HG03457 (cell line): ENCODE results near the gene RCN1.
"Not testable (repeated sequence)": the region's sequence is repeated elsewhere in the genome, so short reads cannot be mapped to it uniquely, and the experiment has no call there.

Source experiments
- ATAC-seq: cut with Tn5 transposase; IDR thresholded peaks from one replicate; pipeline ENCODE4 v1.9.1; 2021; ENCODE audit warnings: moderate number of reproducible peaks; ENCODE audit not compliant: unreplicated experiment

Gene RCN1

DNA sequence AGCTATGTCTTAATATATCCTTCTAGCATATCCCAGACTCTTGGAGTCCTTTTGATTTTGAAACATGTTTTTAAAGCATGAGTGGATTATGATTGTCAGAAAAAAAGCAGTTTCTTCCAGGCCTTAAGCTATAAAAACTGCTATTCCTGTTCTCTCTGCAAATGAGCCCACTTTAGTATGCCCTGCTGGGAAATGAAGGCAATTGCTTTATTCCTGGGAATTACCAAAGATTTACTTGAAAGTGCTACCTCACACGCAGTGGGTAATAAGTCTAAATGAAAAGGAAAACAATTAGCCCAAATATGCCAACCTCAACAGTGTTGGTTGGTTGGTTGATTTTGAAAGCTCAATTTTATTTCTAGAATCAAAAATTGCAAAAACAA, 17.2 kb upstream of the RCN1 start:
- ATAC-seq: no peak

DNA sequence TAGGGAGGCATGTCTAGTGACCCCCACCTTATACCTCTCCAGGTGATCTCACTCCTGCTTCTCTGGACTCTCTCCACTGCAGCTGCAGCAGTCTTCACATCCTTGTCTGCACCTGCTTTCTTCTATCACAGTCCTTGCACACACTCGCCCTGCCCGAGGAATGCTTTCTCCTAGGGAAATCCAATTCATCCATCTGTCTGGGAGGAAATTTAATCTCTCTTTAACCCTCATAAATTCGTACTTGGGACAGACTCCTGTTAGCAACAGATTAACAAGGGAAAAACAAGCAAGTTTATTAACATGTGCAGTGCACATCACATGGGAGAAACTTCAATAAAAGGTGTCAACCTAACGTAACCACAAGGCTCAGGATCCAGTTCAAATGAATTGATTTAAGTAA, 11.3 kb upstream of the RCN1 start:
- ATAC-seq: no peak

DNA sequence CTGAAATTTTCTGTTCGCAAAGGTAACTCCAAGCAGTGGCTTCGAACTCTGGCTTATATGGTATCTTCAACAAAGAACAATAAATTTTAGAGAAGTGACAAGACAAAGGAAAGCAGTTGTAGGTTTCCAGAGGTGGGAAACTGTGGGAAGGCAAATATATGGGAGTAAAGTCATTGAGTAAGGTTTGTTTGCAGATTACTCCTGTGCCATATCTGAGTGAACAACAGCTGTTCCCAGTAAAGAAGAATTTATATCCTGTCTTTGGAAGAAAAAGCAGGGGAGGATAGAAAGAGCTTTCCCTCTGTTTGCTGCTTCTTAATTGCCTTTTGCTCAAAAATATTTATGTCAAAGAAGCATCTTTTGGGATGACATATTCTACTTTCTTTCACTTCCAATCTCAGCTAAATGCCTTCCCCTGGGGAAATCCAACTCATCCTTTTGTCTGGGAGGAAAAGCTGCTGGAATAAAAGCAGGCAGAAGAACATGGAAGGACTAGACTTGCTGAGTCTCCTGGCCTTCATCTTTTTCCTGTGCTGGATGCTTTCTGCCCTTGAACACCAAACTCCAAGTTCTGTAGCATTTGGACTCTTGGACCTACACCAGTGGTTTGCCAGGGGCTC, 10.4 kb upstream of the RCN1 start:
- ATAC-seq: no peak

DNA sequence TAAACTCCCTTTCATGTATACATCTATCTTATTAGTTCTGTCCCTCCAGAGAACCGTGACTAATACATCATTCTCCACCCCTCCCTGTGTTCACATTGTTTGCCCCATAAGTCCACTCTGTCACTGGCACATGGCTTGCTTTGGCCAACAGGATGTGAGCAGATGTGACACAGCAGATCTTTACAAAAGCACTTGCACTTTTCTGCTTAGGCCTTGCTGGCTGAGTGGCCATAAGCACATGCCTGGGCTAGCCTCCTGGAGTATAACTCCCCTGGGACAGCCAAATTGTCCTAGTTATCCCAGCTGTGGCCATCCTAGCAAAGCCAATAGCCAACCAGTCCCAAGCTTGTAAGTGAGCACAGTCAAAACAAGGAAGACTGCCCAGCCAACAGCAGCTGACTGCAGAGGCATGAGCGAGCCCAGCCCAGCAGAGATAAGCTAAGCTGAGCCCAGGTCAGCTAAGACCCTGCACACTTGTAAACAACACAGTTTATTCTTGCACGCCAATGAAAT, 9.7 kb upstream of the RCN1 start:
- no peak for ATAC-seq

DNA sequence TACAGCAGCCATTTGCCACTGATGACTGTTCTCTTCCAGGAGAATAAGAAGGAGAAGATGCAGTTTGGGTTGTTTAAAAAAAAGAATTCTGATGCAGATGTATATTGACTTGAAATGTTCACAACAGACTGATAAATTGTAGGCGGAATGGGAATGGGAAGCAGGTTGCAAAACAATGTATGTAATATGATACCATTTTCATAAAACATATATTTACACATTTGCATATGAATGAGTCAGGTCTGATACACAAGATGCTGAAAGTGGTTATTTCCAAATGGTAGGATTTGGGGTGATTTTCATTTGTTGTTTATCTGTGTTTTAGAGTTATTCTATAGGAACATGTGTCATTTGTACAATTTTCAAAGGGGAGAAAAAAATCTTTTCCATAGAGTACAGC, 9.0 kb upstream of the RCN1 start:
- no peak for ATAC-seq

DNA sequence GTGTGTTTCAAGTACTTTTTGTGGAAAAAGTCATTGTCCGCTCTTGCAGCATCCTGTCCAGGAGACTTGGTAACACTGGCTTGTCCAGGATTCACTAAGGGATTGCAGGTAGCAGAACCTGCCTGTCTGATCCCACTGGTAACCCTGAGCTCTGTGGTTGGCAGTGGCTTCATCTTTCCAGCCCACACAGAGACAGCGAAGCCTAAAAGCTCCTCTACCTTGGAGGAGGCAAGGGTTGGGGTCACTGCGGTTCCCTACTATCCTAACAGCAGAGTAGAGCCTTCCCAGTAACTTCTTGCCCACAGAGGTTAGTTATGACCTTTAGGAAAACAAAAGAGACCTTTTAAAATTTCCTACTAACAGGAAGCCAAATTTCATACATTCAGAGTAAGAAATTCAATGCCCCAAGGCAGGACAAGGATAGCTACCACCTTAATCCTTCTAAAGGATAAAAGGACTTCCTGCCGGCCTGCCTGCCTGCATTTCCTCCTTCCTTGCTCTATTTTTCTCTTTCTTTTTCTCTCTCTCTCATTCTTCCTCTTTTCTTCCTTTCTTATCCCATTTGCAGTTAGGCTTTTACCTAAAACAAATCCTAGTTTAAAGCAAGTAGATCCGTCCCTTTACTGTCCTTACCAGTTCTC, 8.4 kb upstream of the RCN1 start:
- ATAC-seq: no peak

DNA sequence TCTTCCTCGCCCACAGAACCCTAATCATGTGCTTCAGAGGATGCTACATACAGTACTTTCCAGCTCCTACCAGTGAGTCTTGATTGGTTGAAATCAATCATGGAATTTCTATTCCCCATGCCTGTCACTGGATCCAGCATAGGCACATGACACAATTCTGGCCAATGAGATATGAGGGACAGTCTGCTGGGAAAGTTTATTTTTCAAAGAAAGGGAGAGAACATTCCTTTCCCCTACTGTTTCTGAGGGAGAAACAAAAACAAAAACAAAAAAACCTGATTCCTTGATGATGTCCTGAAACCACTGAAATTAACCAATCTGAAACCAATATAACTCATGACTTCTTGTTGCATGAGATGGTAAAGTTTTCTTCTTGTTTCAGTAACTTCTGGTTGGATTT, 3.3 kb upstream of the RCN1 start:
- ATAC-seq: peak; percentile 4

DNA sequence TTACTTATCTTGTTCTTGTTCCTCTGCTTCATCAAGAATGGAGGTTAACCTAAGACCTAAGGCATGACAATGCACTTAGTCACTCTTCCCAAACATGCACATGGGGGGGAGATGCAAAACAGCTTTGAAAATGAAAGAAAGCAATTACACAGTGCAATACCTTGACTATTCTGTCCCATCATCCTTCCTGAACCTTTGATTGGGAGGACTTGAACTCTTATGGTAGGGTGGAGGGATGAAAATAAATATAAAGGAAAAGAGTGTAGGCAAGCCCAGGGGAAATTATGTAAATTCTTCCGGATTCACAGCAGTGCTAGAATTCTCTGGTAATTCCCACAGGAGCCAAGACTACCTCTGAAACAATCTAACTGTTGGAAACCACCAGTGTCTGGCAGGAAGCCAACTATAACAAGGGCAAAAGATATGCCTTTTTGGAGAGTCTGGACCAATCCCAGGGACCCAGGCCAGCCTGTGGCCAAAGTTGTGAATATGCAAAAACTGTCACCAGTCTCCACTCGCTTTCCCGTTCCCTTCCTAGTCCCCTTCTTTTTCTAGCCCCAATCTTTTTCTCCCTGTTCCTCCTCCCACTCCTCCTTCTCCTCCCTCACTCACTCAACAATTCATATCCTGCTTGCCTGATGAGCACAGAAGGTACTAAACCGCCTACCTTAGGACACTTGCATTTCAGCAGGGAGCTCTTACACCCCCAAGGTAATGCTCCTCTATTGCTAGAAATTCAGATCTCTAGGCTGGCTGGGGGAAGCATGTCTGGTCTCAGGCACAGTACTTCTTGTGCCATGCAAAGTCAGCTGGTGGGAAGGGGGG, 2.5 kb upstream of the RCN1 start:
- ATAC-seq: peak; percentile 35

DNA sequence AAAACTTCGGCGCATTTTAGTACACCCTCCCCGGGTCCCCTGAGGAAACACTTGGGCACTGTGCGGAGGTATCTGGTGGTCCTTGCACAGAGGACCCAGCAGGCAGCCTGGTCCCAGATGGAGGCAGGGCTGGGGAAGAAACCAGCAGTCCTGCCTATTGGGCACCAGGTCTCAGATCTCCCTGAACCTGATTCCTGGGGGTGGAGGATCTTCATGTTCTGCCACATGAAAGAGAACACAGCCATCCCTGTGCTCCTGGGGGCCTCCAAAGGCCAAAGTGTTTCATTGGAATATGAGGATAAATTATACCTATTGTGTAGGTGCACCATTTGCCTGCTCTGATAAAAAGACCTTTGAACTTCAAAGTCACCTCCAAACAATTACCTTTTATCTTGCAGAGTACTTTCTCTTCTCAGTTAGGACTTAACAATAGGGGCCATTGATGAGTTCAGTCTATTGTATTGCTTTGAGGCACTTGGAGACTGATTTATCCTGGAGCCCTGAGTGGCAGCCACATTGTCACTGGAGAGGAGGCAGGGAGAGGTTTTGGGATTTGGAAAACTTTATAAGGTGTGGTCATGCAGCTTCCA, 1.8 kb downstream of the RCN1 start:
- ATAC-seq: no peak

DNA sequence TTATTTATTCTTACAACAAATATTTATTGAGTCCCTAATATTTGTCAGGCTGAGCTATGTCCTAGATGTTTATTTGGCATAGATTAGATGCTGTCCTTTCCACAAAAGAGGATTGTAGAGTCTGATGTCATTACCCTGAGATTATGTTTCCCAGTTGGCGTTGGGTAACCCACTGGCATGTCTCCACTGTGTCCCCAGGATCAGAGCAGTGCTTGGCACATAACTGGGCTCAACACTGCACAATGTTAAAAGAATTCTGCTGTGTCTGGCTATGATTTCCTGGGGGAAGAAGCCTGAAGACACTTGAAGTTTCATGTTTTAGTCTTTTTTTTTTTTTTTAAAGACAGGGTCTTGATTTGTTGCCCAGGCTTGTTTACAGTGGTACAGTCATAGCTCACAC, 4.0 kb downstream of the RCN1 start:
- no peak for ATAC-seq

DNA sequence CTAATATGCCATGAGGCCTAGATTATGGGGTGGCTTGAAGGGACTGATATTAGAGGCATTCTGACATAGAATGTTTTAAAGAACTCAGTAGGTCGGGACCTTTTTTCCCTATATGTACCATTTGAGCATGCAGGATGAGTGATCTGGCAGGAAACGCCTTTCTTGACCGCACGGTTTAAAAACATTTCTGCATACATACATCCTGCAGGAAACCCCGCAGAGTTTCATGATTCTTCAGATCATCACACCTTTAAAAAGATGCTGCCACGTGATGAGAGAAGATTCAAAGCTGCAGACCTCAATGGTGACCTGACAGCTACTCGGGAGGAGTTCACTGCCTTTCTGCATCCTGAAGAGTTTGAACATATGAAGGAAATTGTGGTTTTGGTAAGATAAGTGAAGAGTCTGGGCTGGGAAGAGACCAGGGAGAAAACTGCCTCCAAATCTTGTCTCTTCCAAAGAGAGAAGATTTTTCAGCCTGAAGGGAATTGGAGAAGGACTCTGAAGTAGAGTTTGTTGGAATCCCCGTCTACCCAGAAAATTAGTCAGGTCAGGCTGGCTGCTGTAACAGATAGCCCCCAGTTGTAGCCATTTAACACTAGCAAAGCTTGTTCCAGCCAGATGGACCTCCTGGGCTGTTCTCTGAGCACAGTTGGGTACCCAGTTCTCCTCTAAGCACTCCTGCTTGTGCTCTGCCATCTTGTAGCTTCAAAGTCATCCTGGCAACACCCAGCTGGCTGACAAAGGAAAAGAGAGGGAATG, 7.4 kb downstream of the RCN1 start:
- no peak for ATAC-seq

DNA sequence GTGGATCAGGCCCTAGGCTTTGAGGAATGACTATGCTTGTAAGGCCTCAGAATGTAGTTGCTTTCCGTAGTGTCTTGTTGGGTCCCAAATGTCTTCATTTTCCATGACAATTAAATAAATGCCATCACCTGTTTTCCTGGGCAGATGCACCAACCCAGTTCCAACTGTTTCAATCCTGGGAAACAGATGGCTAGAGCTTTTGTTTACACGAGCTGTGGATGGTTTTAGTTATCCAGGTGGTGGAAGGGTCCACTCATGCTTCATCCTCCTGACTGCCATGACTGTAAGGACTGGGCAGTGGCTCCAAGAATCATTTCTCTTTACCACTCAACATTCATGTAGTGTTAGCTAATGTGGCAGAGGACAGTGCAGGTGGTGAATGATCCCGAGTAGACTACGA, 8.6 kb downstream of the RCN1 start:
- ATAC-seq: no peak

DNA sequence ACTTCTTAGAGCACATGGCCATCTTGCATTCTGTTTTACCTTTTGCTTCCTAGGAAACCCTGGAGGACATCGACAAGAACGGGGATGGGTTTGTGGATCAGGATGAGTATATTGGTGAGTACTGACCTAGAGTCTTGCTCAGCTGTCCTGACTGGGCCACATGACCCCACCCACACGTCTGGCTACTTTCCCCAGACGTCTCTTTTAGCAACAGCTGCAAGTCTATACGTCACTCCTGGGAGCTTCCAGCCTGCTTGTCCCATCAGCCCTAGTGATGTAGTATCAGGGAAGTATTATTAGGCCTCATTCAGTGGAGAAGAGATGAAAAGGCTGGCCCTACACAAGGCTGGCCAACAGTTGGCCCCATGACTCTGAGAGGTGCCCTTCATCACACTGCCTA, 9.6 kb downstream of the RCN1 start:
- ATAC-seq: no peak

DNA sequence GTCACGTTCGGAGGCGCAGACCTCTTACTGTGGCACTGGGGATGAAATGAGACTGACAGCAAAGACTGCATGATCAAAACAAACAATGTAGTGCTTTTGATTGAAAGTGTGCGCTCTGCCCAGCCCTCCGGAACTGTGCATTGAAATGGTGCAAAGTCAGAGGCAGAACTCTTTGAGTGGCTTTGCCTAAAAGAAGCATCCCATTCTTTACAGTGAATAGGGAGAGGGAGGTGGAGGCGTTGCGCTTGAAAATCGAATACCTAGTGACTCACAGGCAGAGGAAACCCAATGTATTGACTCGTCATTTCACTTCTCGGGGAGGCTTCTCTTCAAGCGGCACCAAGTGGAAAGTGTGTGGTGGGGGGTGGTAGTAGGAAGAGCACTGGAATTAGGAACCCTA, 10.9 kb downstream of the RCN1 start:
- ATAC-seq: no peak

DNA sequence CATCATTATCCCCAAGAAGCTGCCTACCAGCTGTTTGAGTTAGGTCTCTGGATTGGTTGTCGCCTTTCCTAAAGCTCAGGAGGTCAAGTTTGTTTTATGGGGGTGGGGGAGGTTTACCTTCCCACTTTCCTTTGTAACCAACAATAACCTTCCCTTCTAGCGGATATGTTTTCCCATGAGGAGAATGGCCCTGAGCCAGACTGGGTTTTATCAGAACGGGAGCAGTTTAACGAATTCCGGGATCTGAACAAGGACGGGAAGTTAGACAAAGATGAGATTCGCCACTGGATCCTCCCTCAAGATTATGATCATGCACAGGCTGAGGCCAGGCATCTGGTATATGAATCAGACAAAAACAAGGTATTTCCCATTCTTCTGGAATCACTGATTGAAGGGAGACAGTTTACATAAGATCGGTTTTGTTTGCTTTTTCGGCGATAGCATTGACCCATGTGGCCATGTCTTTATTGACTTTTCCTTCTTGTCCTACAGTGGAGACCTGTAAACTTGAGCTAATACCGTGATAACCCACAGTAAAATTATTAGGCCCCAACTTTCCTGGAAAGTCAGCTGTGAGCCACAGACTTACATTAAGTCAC, 12.3 kb downstream of the RCN1 start:
- ATAC-seq: not testable (repeated sequence)

DNA sequence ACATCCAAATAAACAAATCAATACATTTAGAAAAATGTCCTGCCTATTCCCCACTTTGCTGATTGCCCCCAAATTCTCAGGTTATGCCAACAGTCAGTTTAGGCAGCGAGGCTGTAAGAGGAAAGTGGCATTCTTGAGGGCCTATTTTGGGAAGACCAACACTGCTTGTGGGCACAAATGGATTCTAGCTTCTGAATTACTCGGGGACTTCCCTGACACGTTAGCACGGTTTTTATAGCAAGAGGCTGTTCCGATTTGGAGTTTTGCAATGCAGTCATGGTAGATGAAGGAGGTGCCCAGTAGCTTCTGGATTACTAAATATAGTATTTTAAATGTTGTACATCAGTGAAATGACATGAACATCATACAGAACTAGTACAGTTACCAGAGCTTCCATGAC, 13.1 kb downstream of the RCN1 start:
- no peak for ATAC-seq

DNA sequence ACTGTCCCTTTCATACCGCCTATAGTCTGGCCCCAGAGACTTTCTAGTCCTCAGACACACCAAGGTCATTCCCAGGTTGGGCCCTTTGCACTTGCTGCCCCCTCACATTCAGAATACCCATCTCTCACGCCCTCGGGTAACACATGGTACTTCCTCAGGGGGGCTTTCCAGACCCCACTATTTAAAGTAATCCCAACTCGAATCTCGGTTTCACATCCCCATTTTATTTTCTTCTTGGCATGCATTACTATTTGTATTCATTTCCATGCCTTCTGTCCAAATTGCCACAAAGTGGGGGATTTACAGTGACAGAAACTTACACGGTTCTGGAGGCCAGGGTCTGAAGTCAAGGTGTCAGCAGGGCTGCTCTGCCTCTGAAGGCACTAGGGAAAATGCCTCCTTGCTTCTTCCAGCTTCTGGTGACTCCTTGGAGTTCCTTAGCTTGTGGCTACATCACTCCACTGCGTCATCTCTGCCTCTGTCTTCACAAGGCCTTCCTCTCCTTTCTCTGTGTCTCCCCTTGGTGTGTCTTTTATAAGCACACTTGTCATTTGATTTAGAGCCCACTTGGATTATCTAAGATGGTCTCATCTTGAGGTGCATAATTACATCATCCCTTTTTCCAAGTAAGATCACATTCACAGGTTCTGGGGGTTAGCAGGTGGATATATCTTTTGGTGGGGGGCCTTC, 15.1 kb downstream of the RCN1 start:
- ATAC-seq: peak; percentile 86

DNA sequence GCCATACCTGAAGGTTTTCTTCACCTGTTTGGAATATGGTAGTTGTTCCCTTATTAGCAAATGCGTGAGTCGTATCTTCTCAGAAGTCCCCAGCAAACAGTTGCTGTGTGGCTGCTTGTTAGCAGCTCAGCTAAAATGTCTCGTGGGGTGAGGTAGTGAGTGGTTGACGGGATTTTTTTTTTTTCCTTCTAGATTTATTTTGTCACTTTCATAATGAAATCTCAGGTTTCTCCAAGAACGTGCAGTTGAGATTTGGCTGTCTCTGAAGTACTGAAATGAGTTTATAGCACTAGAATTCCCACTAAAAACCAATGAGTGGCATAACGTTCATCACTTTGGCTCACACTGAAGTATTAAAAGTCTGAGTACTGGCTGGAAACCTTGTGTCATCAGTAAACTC, 16.8 kb downstream of the RCN1 start:
- no peak for ATAC-seq

DNA sequence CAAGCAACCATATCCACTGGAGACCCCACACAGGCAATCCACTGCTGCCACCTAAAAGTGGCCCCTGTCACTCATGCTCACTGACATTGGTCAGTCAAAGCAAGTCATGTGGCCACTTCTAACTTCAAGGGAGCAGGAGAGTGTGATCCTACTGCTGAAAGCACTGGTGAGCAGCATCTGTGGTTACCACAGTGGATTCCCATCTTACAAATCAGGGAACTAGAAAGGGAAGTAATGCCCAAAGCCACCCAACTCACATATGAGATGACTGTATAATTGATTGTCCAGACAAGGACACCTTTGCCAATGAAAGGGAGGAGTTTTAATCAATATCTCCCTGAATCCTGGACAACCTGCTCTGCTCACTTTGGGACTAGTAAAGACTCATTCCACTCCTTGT, 17.7 kb downstream of the RCN1 start:
- no peak for ATAC-seq

DNA sequence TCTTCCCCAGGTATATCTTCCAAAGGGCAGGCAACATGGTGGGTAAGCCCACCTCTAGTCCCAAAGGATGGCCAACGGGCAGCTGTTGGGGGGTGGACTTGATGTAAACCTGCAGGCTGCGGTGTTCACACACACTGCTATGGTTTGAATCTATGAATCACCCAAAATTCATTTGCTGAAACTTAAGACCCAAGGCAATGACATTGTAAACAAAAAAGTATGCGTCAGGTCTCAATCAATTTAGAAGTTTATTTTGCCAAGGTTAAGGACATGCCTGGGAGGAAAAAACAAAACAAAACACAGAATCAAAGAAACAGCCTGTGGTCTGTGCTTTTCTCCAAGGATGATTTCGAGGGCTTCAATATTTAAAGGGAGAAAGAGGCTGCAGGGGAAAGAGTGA, 18.3 kb downstream of the RCN1 start:
- no peak for ATAC-seq
